ENCODE data around the gene CUX1.
"Not testable (repeated sequence)": the region's sequence is repeated elsewhere in the genome, so short reads cannot be mapped to it uniquely, and the experiment has no call there.

The CUX1 gene

DNA sequence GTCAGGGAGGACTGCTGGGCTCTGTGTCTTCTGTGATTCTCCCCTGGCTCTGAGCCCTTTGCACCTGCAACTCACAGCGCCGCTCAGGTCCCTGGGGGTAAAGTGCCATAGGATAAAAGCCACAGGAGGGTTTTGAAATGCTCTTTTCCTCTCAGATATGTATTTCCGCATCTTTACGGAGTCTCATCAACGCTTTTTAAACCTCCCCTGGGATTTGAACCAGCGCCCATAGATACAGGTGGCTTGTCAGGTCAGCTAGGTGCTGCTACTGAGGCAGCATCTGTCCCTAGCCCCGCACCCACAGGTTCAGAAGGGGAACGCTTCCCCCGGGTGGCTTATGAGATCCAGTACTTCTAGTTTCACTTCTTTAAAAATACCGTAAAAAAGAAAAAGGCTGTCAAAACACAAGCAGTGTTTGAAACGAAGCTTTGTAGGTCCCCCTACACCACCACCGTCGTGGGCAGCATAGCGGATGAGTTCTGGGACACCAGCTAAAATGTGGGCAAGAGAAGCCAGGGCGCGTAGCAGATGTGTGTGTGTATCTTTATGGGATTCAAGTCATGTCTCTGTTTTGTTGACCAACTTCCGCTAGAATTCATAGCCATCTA lies 173.5 kb downstream of the CUX1 start:
- no peak for DNase-seq

DNA sequence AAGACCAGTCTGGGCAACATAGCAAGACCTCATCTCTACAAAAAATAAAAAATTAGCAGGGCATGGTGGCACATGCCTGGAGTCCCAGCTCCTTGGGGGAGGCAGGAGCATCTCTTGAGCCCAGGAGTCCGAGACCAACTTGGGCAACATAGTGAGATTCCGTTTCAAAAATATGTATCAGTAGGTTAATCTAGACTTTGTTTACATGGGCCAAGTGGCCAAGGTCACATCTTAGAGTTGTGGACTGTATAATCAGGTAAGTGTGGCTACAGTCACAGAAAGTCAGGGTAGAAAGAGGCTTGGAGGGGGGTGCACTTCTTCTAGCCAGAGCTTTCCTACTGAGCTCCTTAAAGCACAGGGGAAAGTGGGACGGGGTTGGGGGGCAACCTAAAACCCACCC lies 174.4 kb downstream of the CUX1 start:
- DNase-seq: no peak

DNA sequence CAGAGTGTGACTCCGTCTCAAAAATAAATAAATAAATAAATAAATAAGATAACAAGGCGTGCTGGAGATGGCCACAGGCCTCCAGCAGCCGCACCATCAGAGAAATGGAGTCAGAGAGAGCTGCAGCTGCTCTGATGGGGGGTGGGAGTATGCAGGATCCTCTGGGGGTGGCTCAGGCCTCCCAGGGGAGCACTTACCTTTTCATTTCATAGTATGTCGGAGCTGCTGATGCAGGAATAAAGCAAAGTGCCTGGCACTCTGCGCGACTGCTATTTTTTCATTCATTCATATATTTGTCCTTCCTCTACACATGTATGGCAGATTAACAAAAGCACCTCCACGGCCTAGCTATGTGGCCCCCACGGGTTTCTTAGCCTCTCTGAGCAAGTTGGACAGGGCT lies 175.9 kb downstream of the CUX1 start:
- DNase-seq: no peak

DNA sequence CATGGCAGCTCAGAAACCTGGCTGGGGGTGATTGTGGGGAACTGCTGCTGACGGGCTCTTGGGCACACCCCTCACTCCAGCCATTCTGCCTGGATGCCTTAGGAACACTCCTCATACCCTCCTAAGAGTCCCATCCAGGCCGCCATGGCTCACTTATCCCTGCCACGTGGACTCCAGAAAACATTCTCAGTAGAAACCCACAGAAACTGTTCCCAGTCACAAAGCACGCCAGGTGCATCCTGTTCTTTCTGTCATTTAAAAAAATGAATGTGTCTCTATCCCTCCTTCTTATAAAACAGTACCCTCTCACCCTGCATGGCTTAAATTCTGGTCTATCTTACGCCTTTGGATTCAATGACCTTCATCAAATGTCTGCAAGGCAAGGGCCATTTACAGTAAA lies 177.7 kb downstream of the CUX1 start:
- no peak for DNase-seq

DNA sequence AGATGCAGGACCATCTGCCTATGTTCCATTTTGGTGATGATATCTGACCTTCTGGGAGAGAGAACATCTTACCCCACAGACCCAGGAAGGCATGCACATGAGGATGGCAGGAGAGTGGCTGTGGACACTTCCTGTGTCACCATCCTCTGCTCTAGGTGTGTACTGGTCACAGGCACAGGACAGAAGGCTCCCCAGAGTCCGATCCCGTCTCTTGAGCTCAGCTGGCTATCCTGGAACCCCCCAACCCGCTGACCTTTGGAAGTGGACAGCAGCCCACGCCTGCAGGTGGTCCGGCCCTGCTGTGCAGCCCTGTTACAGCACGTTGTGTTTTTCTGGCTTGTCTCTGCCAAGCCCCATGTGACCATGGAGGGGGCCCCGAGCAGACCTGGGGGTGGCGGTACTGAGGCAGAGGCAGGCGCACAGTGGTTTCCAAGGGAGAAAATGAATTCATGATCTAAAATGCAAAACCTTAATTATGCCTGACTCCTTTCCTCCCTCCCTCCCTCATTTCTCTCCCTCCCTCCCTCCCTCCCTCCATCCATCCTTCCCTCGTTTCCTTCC lies 178.8 kb downstream of the CUX1 start:
- no peak for DNase-seq

DNA sequence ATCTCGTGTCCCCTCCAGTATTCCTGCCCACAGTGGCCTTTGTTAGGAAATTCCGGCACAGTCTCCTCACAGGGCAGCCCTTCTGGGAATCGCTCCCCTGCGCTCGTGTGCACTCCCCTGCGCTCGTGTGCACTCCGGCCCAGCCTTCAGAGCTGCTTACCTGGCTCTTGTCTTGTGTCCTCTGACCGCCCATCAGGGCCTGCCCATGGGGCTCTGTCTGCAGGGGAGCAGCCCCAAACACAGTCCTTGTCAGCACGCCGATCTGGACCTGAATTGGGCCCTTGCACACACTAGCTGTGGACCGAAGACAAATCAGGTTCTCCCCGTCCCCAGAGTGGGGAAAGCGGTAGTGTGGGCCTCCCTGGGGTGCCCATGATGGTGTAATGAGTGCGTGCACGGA lies 179.4 kb downstream of the CUX1 start:
- no peak for DNase-seq

DNA sequence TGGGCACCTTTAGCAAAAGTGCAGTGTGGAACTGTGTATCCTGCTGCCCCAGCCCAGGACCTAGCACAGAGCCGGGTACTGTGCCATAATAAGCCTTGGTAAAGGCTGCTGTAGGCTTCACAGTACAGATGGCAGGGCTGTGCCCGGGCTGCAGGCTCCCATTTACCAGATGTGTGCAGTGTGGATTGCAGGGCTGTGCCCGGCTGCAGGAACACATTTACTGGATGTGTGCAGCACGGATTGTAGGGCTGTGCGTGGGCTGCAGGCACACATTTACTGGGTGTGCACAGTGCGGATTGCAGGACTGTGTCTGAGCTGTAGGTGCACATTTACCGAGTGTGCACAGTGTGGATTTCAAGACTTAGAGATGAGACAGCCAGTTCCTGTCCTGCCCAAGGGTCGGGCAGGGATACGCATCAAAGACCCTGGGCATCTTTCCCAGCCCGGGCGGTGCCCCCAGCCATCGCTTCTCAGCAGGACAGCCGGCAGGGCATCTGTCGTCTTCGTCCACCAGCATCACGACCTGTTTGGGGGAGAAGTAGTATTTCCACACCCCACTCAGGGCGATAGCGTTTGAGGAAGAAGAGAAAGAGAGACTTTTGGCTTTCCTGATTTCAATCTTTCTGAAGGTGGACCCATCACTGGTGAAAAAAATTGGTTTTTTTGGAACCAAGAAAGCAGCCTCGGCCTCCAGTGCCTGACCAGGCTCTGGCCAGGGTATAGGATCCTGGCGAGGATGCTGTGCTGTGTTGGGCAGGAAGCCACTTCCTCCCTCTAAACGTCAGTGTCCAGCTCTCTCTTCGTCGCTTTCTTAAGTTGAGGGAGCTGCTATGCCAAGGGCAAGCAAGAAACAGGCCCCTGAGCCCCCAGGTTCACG lies 180.8 kb downstream of the CUX1 start:
- no peak for DNase-seq

DNA sequence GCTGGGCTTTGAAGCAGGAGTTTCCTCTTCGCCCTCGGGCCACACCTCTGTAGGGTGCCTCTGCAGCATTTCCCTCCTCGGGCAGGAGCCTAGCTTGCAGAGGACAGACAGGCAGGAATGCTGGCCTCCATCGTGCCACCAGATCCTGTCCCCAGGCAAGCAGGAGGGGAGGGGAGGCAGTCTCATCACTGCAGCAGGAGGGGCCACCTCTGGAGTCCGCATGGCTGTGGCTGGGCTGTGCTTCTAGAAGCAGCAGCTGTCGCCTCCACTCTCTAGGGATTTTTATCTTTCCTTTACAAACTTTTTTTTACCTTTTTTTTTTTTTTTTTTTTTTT lies 181.4 kb downstream of the CUX1 start:
- DNase-seq: no peak

DNA sequence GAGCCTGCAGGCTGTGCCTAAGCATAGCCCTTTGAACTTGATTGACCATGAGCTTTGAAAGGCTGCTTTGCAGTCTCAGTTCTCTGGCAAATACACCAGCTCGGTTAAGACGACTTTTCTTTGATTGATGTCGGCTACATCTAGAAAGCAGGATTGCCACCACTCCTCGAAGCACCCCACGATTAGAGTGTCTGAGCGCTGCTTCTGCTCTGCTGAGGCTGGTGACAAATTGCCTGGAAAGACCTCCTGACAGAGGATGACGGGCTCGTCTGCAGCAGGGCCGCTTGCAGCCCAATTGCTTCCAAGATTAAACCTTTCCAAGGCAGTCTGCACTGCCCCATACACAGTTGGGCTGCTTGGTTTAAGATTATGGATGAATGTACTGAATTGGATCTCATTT lies 182.0 kb downstream of the CUX1 start:
- no peak for DNase-seq

DNA sequence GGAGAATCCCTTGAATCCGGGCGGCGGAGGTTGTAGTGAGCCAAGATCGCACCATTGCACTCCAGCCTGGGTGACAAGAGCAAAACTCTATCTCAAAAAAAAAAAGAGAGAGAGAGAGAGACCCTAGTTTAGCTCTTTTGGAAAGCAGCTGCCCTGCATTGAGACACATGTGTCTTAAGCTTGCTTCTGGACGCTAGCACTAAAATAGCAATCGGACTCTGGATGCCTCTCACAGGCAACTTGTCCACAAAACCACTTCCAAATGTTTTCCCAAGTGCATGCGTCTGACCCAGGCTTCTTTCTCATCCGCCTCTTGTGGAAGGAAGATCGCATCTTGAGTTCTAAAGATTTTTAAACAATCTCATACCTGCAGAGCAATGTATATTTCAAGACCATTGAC lies 182.7 kb downstream of the CUX1 start:
- no peak for DNase-seq

DNA sequence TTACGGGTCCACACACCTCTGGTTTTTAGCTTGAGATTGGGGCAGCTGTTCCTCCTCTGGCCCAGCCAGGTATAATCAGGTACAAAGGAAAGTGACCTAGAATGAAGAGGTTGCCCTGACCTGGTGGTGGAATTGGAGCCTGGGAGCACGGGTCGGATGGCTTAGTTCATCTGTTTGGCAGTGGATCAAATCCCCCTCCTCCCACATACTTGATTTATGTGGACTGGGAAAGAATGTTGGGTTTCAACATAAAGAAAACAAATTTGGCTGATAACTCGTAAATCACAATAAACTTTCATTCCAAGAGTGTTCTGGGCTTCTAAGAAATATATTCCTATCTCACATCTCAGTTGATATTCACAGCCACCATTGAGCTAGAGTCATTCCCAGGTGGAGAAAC lies 186.8 kb downstream of the CUX1 start:
- DNase-seq: no peak

DNA sequence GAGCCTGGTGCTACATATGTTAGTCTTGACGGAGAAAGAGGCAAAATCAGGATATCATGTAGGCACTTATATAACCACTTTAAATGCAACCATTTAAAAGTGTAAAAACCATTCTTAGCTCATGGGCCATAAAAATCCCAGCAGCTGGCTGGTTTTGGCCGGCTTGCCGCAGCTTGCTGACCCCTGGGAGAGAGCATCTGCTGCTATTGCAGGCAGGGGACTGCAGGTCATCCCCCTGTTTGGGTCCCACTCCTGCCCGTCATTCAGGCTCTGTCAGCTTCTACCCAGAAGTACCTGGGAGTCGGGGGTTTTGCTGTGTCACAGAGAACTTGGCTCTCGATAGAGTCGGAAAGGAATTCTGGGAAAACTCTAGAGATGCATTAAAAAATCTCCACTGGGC lies 187.4 kb downstream of the CUX1 start:
- no peak for DNase-seq

DNA sequence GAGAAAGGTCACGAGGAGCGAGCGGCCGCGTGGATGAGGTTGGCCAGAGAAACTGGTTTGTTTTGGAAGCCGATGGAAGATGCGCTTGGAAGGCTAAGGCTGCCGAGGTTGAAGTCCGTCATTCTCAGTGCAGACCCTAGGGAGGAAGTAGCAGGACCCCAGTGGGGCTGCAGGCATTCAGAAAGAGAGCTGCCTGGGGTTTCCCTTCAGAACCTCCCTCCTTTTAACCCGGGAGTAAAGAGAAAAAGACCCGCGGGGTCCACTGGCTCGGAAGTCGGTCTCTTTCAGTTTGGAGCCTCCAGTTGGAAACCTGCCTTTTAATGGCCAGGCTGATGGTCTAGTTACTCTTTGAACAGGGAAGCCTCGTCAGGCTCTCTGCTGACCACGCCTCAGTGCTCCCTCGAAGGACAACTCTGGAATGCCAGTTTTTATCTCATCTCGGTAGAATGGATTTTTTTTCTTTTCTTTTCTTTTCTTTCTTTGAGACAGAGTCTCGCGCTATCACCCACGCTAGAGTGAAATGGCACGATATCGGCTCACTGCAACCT lies 188.6 kb downstream of the CUX1 start:
- no peak for DNase-seq

DNA sequence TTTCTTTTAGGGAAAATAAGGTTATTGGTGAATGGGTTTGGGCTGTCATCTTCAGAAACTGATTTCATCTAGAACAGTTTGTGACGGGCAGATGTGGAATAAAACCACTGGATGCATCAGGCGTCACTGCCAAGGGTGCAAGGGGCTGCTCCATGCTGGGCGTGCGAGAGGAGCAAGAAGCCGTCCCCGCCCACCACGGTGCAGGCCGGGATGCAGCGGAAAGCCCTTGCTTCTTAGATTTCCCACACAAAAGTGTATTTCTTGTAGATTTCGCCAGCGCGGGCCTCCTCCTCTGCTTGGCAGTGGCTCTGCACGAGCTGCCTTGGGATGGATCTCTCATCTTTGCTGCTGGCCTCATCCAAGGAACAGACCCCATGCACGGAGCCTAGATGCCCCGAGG lies 189.3 kb downstream of the CUX1 start:
- DNase-seq: no peak

DNA sequence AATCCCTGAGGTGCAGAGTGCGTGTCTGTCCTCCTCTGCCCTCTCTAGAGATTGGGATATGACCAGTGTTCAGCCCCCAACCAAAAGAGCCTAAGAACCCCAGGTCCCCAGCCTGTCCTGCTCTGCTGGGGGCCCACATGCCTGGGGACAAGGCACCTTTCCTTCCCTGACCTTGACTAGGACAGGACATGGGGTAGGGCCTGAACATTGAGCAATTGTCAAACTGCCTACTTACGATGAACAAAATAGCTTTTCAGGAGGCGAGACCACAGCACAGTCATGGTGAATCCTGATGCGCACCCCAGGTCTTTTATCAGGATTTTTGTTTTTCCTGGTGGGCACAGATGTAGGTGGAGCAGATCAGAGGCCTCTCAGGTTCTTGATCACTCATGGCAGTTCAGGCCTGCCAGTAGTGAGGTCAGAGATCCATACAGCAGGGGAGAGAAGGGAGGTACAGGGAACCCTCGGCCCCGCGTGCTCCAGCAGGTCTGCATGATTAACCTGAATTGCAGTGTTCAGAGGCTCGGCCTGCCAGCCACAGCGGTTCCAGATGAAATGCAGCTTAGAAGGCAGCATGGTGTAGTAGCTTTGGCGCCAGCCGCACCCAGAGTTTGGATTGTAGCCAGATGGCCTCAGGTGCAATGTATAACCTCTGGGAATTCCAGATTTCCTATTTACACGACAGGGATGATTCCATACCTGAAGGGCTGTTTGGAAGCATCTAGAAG lies 191.3 kb downstream of the CUX1 start:
- DNase-seq: no peak

DNA sequence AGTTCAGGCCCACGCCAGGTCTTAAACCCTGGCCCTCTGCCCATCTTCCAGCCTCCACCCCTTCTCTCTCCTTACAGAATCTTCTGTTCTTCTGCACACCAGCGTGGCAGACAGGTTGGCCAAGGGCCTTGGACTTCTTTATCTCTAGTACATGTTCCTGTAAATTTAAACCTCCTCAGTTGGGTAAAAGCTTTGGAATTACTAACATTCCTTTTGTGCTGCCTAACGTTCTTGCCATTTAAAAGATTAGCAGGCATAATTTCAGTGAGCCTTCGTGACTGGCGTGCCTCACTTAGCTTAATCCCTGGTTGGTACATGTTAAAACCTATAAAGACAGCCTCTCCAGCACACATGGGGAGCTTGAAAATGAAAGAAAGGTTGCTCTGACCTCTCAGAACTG lies 192.2 kb downstream of the CUX1 start:
- no peak for DNase-seq

DNA sequence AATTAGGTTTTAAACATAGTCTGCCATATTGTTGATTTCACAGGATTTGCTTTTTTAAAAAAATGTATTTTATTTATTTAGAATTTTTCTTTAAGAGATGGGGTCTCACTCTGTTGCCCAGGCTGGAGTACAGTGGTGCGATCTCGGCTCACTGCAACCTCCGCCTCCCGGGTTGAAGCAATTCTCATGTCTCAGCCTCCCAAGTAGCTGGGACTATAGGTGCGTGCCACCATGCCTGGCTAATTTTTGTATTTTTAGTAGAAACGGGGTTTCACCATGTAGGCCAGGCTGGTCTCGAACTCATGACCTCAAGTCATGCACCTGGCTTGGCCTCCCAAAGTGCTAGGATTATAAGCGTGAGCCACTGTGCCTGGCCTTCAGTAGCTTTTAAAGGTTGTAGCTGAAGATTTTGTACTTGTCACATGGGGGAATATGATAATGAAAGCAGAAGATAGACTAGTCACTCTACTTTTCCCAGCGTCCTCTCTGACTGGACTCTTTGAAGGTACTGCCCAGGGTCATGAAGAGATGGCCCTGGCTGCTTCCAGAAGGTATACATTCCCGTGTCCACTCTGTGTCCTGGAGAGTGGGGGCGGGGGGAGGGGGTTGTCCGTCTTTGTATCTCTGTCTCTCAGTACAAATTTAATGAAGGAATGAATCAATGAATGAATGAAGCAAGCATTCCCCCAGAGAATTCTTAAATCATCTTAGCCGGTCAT lies 194.8 kb downstream of the CUX1 start:
- DNase-seq: not testable (repeated sequence)

DNA sequence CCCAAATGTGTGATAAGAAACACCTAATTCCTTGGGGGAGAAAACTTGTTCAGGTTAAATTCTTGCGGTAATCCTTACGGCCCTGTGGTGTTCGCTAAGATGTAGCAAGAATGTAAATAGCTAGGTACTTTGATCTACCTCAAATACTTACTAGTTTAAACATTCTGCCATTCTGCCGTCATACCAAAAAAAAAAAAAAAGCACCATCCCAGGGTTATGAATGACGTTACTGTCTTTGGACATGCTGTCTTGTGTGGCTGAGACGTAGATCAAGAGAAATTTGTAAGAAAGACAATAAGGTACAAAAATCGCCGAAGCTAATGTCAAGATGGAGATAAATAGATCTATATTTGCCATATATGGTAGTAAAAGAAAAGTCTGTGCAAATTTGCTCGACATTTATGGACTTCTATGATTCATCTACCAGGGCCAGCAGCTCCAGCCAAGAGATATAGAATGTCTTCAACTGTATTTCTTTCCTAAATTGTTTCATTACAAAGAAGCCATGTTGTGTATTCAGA lies 195.6 kb downstream of the CUX1 start:
- no peak for DNase-seq

DNA sequence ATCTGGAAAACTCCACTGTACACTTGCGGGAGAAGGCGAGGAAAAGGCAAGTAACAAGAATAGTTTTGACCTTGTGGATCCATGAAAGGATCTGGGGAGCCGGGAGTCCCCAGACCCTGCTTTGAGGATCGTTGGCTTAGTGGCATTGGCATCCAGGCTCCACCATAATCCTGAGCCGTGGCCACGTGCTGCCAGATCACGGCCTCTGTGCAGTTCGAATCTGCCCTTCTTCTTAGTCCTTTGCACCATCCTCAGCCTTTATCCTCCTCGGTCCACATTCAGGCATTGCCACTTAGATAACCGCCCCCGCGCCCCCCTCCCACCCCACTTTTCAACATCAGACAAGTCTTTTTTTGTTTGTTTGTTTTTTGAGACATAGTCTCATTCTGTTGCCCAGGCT lies 201.4 kb downstream of the CUX1 start:
- DNase-seq: no peak

DNA sequence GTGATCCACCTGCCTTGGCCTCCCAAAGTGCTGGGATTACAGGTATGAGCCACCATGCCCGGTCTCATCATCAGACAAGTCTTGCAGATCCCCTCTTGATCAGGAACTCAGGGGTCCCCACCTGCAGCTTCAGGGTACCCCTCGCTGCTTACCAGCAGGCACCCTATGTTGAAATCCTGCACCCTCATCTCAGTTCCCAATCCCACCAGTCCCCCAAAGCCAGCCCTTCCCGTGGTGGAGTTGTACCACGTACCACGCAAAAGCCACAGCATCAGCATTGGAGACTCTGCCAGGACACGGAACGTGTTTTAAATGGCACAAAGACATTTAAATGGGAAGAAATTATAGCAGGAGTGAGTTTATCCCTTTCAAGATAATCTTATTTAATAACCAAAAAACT lies 202.0 kb downstream of the CUX1 start:
- no peak for DNase-seq

DNA sequence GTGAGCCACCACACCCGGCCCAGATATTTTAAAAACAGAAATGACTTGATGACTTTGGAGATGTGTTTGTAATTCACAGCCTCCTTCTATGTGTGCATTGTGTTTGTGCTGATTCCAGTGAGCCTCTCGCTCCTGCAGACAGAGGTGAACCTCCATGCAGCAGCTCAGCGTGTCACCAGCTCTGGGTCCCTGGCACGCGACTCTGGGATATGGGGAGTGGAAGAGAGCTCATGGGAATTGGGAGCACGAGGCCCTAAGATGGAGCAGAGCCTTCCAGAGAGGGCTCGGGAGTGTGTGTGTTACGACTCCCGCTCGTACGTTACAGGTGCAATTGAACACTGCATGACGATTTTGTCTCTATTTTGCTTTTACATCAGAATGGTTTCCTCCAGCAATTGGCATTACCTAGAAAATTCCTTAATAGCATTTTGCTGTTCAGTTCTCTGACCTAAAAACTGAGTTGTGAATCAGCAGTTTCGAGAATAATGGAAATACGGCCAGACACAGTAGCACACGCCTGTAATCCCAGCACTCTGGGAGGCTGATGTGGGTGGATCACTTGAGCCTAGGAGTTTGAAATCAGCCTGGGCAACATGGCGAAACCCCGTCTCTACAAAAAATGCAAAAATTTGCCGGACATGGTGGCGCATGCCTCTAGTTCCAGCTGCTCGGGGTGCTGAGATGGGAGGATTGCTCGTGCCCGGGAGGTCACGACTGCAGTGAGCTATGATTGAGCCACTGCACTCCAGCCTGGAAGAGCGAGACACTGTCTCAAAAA lies 204.6 kb downstream of the CUX1 start:
- no peak for DNase-seq

All from hematopoietic multipotent progenitor cell treated with erythropoietin and hydrocortisone succinate and interleukin-3 and kit ligand, for 6 days (in vitro differentiated cells).